GM19452 (cell line): ENCODE results near the gene RBL1.
"Not testable (repeated sequence)": the region's sequence is repeated elsewhere in the genome, so short reads cannot be mapped to it uniquely, and the experiment has no call there.

Experiments
- ATAC-seq: cut with Tn5 transposase; IDR thresholded peaks from one replicate; pipeline ENCODE4 v1.9.1; 2021; ENCODE audit not compliant: unreplicated experiment

Gene RBL1

DNA sequence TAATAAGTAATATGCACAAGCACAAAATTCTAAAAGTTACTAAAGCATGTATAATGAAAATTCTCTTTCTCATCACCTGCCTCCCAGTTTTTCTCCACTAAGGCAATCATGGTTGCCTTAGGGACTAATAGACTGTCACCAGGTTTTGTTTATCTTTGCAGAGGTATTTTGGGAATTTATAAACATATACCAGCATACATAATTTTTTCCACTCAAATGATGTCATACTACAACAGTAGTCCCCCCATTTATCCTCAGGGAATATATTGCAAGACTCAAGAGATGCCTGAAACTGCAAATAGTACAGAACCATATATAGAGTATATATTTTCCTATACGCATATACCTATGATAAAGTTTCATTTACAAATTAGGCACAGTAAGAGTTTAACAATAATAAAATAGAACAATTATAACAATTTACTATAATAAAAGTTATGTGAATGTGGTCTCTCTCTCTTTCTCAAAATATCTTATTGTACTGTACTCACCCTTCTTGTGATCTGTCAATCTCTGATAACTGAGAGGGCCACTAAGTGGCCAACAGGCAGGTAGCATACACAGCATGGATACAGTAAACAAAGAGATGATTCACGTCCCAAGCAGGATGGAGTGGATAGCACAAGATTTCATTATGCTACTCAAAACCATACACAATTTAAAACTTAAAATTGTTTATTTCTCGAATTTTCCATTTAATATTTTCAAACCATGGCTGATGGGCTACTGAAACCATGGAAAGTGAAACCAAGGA is 19.7 kb downstream of the RBL1 start:
- no peak for ATAC-seq

DNA sequence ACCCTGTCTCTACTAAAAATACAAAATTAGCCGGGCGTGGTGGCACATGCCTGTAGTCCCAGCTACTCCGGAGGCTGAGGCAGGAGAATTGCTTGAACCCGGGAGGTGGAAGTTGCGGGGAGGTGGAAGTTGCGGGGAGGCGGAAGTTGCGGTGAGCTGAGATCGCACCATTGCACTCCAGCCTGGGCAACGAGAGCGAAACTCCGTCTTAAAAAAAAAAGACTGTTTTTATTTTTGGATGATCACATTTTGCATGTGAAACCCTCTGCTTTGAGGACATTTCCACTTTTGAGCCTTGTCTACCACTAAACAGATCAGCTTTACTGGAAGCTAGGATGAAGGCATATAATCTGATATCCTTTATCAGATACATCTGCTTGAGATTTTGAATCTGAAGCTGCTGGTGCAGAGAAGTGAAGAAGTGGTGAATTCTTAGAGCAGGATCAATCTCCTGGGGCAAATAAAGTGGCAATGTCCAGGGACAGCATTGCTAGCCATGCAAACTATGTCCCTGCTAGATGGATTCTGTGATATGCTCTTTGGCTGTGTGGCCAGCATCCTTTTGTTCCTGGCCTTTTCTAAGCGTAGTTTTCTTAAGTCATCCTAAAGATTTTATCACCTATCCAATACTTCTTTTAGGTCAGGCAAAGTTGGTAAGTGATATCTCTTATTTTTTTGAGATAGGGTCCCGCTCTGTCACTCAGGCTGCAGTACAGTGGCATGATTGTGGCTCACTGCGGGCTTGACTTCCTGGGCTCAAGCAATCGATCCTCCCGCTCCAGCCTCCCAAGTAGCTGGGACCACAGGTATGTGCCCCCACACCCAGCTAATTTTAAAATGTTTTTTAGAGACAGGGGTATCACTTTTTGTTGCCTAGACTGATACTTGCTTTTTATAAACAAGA is 23.3 kb downstream of the RBL1 start:
- no peak for ATAC-seq

DNA sequence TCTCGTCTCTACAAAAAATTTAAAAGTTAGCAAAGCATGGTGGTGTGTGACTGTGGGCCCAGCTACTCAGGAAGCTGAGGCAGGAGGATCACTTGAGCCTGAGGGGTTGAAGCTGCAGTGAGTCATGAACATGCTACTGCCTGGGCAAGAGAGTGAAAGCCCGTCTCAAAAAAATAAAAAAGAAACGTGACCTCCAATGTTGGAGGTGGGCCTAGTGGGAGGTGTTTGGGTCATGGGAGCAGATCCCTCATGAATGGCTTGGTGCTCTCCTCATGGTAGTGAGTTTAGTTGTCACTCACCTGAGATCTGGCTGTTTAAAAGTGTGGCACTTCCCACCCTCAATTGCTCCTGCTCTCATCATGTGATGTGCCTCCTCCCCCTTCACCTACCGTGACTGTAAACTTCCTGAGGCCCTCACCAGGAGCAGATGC is 24.3 kb downstream of the RBL1 start:
- no peak for ATAC-seq

DNA sequence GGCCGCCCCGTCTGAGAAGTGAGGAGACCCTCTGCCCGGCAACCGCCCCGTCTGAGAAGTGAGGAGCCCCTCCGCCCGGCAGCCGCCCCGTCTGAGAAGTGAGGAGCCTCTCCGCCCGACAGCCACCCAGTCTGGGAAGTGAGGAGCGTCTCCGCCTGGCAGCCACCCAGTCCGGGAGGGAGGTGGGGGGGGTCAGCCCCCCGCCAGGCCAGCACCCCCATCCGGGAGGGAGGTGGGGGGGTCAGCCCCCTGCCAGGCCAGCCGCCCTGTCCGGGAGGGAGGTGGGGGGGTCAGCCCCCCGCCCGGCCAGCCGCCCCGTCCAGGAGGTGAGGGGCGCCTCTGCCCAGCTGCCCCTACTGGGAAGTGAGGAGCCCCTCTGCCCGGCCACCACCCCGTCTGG is 26.2 kb downstream of the RBL1 start:
- not testable (repeated sequence) for ATAC-seq

DNA sequence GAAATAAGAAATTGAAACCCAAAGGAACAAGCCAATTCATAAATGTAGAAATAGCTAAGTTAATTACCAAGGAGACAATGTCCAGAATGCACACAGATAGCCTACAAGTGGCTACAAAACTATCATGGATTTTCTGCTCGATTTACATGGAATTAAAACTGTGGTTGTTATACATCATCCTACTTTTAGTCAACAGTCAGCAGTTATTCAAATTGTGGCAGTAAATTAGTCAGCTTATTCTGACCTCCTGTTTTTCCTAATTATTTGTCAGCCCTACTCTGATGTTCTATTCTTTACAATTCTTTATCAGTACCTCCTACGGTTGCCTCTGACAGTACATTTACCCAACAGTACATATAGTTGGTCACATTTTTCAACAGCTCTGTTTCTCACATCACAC is 29.6 kb downstream of the RBL1 start:
- ATAC-seq: no peak

DNA sequence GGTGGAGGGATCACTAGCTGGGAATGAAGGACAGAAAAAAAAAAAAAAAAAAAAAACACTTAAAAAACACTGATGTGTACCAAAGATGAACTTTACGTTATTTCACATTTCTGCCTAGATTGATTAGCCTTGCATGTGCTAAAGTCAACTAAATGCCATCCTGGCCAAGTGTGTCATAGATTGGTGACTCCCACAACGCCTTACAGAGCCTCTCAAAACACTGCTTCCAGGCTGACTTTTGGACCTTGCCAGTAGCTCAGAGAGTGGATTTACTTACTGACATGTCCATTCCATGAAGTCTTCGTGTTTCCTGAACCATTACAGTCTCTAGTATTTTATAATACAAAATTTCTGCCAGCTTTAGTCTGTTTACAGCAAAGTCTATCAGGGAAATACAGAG is 40.5 kb downstream of the RBL1 start:
- no peak for ATAC-seq

DNA sequence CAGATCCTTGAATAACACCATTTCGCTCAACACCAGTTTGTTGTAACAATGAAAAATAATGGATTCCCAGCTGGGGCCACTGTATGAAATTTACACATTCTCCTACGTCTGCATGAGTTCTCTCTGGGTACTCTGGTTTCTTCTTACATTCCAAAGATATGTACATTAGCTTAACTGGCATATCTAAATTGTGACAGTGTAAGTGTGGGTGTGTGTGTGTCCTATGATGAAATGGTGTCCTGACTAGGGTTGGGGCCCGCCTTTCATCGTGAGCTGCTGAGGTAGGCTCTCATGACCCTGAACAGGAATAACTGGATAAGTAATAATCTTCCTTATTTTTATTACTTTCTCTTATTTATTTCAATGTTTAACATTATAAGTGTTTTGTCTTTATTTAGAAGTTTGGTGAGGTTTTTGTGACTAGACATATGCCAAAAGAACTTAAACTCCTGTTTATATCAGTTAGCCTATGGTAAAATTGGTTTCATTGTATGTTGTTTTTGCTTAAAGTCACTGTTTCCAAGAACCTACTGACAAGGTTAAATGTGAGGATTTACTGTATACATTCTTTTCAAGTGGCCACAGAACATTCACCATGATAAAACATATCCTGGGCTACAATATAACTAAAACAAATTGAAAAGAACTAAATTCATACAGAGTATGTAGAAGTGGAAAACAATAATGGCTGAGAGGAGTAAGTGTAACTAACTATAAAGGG is 42.4 kb downstream of the RBL1 start:
- no peak for ATAC-seq

DNA sequence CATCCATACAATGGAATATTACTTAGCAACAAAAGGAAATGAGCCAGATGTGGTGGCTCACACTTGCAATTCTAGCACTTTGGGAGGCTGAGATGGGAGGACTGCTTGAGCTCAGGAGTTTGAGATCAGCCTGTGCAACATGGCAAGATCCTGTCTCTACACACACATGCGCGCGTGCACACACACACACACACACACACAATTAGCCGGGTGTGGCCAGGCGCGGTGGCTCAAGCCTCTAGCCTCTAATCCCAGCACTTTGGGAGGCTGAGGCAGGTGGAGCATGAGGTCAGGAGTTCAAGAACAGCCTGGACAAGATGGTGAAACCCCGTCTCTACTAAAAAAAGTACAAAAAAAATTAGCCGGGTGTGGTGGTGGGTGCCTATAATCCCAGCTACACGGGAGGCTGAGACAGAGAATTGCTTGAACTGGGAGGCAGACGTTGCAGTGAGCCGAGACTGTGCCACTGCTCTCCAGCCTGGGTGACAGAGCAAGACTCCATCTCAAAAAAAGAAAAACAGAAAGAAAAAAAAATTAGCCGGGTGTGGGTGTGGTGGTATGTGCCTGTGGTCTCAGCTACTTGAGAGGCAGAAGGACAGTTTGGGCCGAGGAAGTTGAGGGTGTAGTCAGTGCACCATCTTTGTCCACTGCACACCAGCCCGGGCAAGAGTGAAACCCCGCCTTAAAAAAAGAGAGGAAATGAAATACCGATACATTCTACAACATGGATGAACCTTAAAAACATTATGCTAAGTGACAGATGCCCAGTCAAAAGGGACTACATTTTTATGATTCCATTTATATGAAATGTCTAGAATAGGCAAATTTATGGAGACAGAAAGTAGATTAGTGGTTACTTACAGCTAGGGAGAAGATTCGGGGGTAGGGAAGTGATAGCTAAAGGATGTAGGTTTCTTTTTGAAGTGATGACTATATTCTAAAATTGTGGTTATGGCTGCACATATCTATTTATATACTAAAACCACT is 52.5 kb downstream of the RBL1 start:
- peak; percentile 56 for ATAC-seq

DNA sequence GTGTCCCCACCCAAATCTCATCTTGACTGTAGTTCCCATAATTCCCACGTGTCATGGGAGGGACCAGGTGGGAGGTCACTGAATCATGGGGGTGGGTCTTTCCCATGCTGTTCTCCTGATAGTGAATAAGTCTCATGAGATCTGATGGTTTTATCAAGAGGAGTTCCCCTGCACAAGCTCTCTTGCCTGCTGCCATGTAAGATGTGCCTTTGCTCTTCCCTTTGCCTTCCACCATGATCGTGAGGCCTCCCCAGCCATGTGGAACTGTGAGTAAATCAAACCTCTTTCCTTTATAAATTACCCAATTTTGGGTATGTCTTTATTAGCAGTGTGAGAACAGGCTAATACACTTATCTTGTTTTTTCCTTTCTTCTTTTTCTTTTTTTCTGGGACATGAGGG is 56.4 kb downstream of the RBL1 start:
- not testable (repeated sequence) for ATAC-seq

DNA sequence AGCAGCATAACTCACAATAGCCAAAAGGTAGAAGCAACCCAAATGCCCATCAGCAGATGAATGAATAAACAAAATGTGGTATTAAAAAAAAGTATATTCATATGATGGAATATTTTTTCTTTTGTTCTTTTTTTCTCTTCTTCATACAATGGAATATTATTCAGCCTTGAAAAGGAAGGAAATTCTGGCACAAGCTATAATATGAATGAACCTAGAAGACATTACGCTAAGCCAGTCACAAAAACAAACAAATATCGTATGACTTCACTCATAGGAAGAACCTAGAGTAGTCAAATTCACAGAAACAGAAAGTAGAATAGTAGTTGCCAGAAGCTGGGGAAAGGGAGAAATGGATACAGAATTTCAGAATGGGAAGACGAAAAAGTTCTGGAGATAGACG is 63.7 kb downstream of the RBL1 start:
- no peak for ATAC-seq

DNA sequence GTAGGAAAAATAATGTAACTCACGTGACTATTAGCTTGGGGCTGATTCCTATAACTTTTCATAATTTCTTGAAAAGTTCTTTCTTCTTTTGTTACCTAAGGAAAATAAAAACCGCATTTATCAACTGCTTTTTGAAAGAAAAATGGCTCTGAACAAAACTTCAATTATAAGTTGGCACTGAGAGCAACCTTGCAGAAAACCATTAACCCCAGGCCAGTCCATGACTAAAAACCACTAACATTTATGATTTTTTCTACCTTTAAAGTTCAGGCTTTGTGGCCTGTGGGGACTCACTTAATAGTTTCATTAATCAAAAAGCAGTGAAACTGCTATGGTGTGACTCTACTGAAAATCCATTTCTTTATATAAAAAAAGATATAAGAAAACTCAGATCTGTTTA is 75.2 kb downstream of the RBL1 start:
- no peak for ATAC-seq

DNA sequence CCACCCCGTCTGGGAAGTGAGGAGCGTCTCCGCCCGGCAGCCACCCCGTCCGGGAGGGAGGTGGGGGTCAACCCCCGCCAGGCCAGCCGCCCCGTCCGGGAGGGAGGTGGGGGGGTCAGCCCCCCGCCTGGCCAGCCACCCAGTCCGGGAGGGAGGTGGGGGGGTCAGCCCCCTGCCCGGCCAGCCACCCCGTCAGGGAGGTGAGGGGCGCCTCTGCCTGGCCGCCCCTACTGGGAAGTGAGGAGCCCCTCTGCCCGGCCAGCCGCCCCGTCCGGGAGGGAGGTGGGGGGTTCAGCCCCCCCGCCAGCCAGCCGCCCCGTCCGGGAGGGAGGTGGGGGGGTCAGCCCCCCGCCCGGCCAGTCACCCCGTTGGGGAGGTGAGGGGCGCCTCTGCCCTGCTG is 83.2 kb downstream of the RBL1 start:
- not testable (repeated sequence) for ATAC-seq

DNA sequence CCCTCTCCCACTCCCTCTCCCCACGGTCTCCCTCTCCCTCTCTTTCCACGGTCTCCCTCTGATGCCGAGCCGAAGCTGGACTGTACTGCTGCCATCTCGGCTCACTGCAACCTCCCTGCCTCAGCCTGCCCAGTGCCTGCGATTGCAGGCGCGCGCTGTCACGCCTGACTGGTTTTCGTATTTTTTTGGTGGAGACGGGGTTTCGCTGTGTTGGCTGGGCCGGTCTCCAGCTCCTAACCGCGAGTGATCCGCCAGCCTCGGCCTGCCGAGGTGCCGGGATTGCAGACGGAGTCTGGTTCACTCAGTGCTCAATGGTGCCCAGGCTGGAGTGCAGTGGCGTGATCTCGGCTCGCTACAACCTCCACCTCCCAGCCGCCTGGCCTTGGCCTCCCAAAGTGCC is 83.9 kb downstream of the RBL1 start:
- not testable (repeated sequence) for ATAC-seq

DNA sequence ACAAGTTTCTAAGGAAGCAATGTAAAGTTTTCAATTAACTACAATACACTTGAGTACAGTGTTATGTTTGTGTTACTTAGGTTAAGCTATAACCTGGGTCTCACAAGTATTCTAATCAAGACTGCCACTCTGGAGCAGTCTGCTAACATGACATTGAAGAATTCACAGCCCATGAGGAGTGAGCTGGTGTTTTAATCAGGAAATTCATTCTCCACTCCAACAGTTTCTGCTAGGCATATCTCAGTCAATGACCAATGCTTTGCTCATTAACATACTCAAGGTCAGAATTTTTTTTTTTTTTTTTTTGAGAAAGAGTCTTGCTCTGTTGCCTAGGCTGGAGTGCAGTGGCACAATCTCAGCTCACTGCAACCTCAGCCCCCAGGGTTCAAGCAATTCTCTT is 84.7 kb downstream of the RBL1 start:
- no peak for ATAC-seq

DNA sequence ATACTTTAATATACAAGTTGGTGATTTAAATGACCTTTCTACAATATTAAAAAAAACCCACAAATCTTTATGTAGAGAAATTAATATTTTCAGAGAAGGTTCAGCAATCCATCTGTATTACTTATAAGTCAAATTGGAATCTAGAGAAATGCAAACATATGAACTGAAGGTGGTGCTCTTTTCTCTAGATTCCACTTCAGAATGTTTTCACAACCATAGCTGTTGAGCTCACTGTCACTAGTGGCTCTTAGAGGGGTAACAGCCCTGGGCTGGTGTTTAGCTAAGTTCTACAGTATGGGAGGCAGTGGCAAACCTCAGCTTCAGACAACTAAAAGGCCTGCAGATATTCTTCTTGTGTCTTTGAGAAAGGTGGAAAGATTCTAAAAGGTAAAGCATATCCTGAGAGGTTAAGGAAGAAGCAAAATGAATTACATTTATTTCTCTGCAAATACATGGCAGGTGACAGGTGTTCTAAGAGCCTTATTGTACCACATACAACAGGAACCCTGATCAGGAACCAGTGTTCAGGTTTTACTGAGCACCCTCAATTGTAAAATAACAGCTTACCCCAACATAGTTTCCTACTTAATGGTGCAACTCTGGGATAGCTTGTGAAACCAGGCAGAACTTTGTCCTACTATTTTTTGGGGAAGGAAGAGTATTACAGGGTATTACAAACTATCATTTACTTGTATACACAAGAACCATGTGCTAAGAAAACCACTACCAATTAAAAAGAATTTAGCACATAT is 87.7 kb downstream of the RBL1 start:
- no peak for ATAC-seq

DNA sequence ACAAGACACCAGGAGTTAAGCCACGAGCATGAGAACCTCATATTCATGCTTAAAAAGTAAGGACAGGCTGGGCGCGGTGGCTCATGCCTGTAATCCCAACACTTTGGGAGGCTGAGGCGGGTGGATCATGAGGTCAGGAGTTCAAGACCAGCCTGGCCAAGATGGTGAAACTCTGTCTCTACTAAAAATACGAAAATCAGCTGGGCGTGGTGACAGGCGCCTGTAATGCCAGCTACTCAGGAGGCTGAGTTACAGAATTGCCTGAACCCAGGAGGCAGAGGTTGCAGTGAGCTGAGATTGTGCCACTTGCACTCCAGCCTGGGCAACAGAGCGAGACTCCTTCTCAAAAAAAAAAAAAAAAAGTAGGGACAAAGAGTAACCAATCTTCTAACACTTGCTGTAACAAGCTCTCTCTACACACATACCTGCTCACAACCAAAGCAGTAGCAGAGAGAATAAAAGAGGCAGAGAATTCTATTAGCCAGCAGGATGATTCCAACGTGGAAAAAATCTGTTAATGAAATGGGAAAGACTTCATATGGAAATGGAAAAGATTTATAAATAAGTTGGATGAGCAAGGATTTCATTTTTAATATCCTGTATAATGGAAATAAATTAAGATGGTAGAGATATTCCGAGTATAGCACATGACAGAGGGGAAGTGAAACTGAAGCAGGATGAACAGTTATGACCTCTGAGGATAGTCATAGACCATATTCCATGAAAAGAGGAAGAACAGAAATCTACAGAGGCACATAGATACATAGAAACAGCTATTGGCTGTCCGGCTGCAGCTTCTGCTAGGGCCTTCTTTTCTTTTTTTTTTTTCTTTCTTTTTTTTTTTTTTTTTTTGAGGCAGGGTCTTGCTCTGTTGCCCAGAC is 90.5 kb downstream of the RBL1 start:
- ATAC-seq: not testable (repeated sequence)

DNA sequence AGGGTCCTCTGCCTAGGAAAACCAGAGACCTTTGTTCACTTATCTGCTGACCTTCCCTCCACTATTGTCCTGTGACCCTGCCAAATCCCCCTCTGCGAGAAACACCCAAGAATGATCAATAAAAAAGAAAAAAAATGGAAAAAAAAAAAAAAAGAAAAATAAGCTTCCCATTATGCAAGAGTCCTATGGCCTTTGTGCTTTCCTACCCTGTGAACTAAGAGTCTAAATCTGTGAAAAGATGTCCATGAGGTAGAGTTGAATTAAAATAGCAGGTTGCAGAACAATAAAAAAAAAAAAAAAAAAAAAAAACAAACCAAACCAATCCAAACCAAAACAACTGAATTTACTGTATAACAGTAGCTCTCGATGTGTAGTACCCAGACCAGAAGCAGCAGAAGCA is 94.2 kb downstream of the RBL1 start:
- ATAC-seq: not testable (repeated sequence)

DNA sequence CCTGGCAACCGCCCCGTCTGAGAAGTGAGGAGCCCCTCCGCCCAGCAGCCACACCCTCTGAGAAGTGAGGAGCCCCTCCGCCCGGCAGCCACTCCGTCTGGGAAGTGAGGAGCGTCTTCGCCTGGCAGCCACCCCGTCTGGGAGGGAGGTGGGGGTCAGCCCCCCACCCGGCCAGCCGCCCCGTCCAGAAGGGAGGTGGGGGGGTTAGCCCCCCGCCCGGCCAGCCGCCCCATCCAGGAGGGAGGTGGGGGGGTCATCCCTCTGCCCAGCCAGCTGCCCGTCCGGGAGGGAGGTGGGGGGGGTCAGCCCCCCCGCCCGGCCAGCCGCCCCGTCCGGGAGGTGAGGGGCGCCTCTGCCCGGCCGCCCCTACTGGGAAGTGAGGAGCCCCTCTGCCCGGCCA is 95.6 kb downstream of the RBL1 start:
- ATAC-seq: not testable (repeated sequence)

DNA sequence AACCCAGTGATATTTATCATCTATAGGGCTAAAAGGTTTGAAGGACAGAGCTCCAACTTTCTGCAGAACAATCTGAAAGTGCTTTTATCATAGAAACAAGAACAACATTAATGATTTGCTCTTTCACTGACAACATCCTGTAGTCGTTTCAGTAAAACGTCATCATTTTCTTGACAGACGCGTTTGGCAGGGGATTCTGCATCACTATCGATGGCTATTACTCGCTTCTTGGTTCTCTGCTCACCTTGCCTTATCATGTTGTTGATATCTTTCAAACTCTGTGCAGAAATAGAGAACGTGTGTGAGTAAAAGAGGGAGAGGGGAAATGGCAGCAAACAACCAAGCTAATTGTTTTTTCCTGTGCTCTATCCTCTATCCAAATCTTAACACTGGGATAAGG is 97.1 kb downstream of the RBL1 start:
- no peak for ATAC-seq
